Measurements from ENCODE around the gene EFHC1. TPM values are rescaled to one million over a fixed set of nuclear protein-coding genes. Genes with fewer than 3 reads are reported as not detected.

EFHC1 gene
- total and polyA plus RNA-seq, 9 donors, result 12.1 to 59.5 (median 23.5) TPM

GRCh38 chr6:52545406-52546119 lies 125.4 kb downstream of the EFHC1 start:
- H3K4me1 ChIP-seq (ENCODE audit: insufficient read depth), result peaks cover 32% of the 10 kb centered on the region
- no peak for TF ChIP-seq EP300 (IDR thresholded peaks at IDR 0.05)
- TF ChIP-seq CTCF (IDR thresholded peaks at IDR 0.05), result no peak
- no peak overlapping the region for H3K4me3 ChIP-seq
- no peaks in the 10 kb centered on the region for H3K9me3 ChIP-seq
- H3K36me3 ChIP-seq, result no peaks in the 10 kb centered on the region
- DNase-seq, result no peak
- intact Hi-C loops (cut with DNase I), result no loop called here
- H3K27me3 ChIP-seq, result no peaks in the 10 kb centered on the region
- peak overlapping the region in 1 of 2 donors; percentile 64 for H3K27ac ChIP-seq
- 70 to 81% (median 71%) methylated on average over 6 of the region's 6 CpGs for WGBS, 3 donors

- DNase-seq, result no peak
- no peaks in the 10 kb centered on the region for H3K27me3 ChIP-seq
- peaks cover 30% of the 10 kb centered on the region for H3K4me1 ChIP-seq (ENCODE audit: insufficient read depth)
- H3K27ac ChIP-seq, result peak overlapping the region in 1 of 2 donors; percentile 64
- no peaks in the 10 kb centered on the region for H3K36me3 ChIP-seq
- no peak for TF ChIP-seq EP300 (IDR thresholded peaks at IDR 0.05)
- TF ChIP-seq CTCF (IDR thresholded peaks at IDR 0.05), result no peak
- no peak for TF ChIP-seq POLR2A (IDR thresholded peaks at IDR 0.05)
- no peaks in the 10 kb centered on the region for H3K9me3 ChIP-seq
- 83 to 95% (median 87%) methylated on average over 1 of the region's 1 CpG for WGBS, 3 donors
- H3K4me3 ChIP-seq, result no peak overlapping the region
- intact Hi-C loops (cut with DNase I), result no loop called here
Observed at GRCh38 chr6:52546192-52546591, 126.0 kb downstream of the EFHC1 start.

GRCh38 chr6:52546678-52547077 lies 126.5 kb downstream of the EFHC1 start:
- TF ChIP-seq EP300 (IDR thresholded peaks at IDR 0.05) (no peak), POLR2A (IDR thresholded peaks at IDR 0.05) (no peak), CTCF (IDR thresholded peaks at IDR 0.05) (no peak)
- 94 to 100% (median 97%) methylated on average over 3 of the region's 3 CpGs for WGBS, 3 donors
- Histone ChIP-seq H3K27ac (no peak overlapping the region), H3K4me3 (no peak overlapping the region), H3K27me3 (no peaks in the 10 kb centered on the region), H3K36me3 (no peaks in the 10 kb centered on the region), H3K9me3 (no peaks in the 10 kb centered on the region), H3K4me1 (ENCODE audit: insufficient read depth) (peaks cover 35% of the 10 kb centered on the region)
- no peak for DNase-seq
- intact Hi-C loops (cut with DNase I), result no loop called here

GRCh38 chr6:52547647-52548352 lies 127.7 kb downstream of the EFHC1 start:
- H3K4me3 ChIP-seq, result no peak overlapping the region
- H3K9me3 ChIP-seq, result no peaks in the 10 kb centered on the region
- DNase-seq, result no peak
- peaks cover 42% of the 10 kb centered on the region for H3K4me1 ChIP-seq (ENCODE audit: insufficient read depth)
- no peaks in the 10 kb centered on the region for H3K27me3 ChIP-seq
- no peak overlapping the region for H3K27ac ChIP-seq
- WGBS, 3 donors, result 72 to 80% (median 74%) methylated on average over 9 of the region's 9 CpGs
- intact Hi-C loops (cut with DNase I), result no loop called here
- TF ChIP-seq EP300 (IDR thresholded peaks at IDR 0.05) (no peak), CTCF (IDR thresholded peaks at IDR 0.05) (no peak), POLR2A (IDR thresholded peaks at IDR 0.05) (no peak)
- no peaks in the 10 kb centered on the region for H3K36me3 ChIP-seq
